NB4 (cell line): ENCODE measurements around the gene OR13J1.

Experiments used
- POLR2A ChIP-seq: IDR thresholded peaks from 2 replicates; pipeline ENCODE4 v1.6.1; 2011; ENCODE audit warnings: mild to moderate bottlenecking; ENCODE audit not compliant: insufficient read length; ENCODE audit errors: extremely low read depth
- TF ChIP-seq, protein P1 (sequence below): IDR thresholded peaks from one replicate; pipeline ENCODE4 v1.5.1; 2012; ENCODE audit warnings: low read depth, low read length

- TF ChIP-seq, protein P1, sequence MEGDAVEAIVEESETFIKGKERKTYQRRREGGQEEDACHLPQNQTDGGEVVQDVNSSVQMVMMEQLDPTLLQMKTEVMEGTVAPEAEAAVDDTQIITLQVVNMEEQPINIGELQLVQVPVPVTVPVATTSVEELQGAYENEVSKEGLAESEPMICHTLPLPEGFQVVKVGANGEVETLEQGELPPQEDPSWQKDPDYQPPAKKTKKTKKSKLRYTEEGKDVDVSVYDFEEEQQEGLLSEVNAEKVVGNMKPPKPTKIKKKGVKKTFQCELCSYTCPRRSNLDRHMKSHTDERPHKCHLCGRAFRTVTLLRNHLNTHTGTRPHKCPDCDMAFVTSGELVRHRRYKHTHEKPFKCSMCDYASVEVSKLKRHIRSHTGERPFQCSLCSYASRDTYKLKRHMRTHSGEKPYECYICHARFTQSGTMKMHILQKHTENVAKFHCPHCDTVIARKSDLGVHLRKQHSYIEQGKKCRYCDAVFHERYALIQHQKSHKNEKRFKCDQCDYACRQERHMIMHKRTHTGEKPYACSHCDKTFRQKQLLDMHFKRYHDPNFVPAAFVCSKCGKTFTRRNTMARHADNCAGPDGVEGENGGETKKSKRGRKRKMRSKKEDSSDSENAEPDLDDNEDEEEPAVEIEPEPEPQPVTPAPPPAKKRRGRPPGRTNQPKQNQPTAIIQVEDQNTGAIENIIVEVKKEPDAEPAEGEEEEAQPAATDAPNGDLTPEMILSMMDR, result peak; percentile 36
- TF ChIP-seq POLR2A, result no peak
These were observed 32.8 kb upstream of the OR13J1 start for GRCh38 chr9:35903049-35903448.
